Effector memory CD8-positive, alpha-beta T cell (primary cell): ENCODE results near the gene IGF2BP2.
"Not testable (repeated sequence)": the region's sequence is repeated elsewhere in the genome, so short reads cannot be mapped to it uniquely, and the experiment has no call there.

Experiments
- ATAC-seq: fragments of 150-1000 bp; cut with Tn5 transposase; replicated peaks from 2 replicates; pipeline ENCODE4 v1.10.0; 2021; ENCODE audit warnings: mild to moderate bottlenecking, moderate library complexity
- DNase-seq, 3 experiments: peaks; one replicate each; pipeline ENCODE4 v3.0.0; 2021
- H3K27ac Mint-ChIP-seq, 2 donors: one replicate each; pipeline ENCODE4 v1.8.0; 2022; ENCODE audit warnings: mild to moderate bottlenecking in 2 of 2, mixed read lengths in 2 of 2, moderate library complexity in 2 of 2
- H3K27me3 Mint-ChIP-seq, 2 donors: one replicate each; pipeline ENCODE4 v1.8.0; 2022; ENCODE audit warnings: mixed read lengths in 2 of 2
- H3K36me3 Mint-ChIP-seq: one replicate; pipeline ENCODE4 v1.8.0; 2022; ENCODE audit warnings: mild to moderate bottlenecking, moderate library complexity, mixed read lengths; ENCODE audit not compliant: insufficient read depth
- H3K4me1 Mint-ChIP-seq, 2 donors: one replicate each; pipeline ENCODE4 v1.8.0; 2022; ENCODE audit warnings: low read depth in 2 of 2, mixed read lengths in 2 of 2
- H3K4me3 Mint-ChIP-seq, 2 donors: one replicate each; pipeline ENCODE4 v1.8.0; 2022; ENCODE audit warnings: mild to moderate bottlenecking in 2 of 2, mixed read lengths in 2 of 2, moderate library complexity in 2 of 2
- H3K9me3 Mint-ChIP-seq, 2 donors: one replicate each; pipeline ENCODE4 v1.8.0; 2022; ENCODE audit warnings: mixed read lengths in 2 of 2

Gene IGF2BP2

GRCh38 chr3:185786258-185786657 is 38.6 kb downstream of the IGF2BP2 start:
- ATAC-seq, H3K27ac Mint-ChIP-seq, H3K4me3 Mint-ChIP-seq, DNase-seq, H3K9me3 Mint-ChIP-seq, H3K4me1 Mint-ChIP-seq, H3K36me3 Mint-ChIP-seq: not testable (repeated sequence)
- H3K27me3 Mint-ChIP-seq: peaks cover 26 to 56% of the 10 kb centered on the region in 2 donors

GRCh38 chr3:185784317-185784716 is 40.5 kb downstream of the IGF2BP2 start:
- Mint-ChIP-seq H3K27ac (no peak overlapping the region), H3K4me3 (no peak overlapping the region), H3K9me3 (no peaks in the 10 kb centered on the region), H3K27me3 (peaks cover 27 to 47% of the 10 kb centered on the region in 2 donors), H3K36me3 (no peaks in the 10 kb centered on the region), H3K4me1 (no peaks in the 10 kb centered on the region)
- no peak for DNase-seq
- no peak for ATAC-seq

GRCh38 chr3:185781759-185782158 is 43.1 kb downstream of the IGF2BP2 start:
- ATAC-seq (no peak), DNase-seq (no peak)
- Mint-ChIP-seq H3K4me1 (no peaks in the 10 kb centered on the region), H3K27me3 (peaks cover 30 to 50% of the 10 kb centered on the region in 2 donors), H3K36me3 (no peaks in the 10 kb centered on the region), H3K9me3 (no peaks in the 10 kb centered on the region), H3K27ac (no peak overlapping the region), H3K4me3 (no peak overlapping the region)

GRCh38 chr3:185779461-185779860 is 45.4 kb downstream of the IGF2BP2 start:
- Mint-ChIP-seq H3K27ac (no peak overlapping the region), H3K4me3 (no peak overlapping the region), H3K36me3 (no peaks in the 10 kb centered on the region), H3K9me3 (no peaks in the 10 kb centered on the region), H3K4me1 (no peaks in the 10 kb centered on the region), H3K27me3 (peaks cover 29 to 52% of the 10 kb centered on the region in 2 donors)
- no peak for ATAC-seq
- DNase-seq: no peak

GRCh38 chr3:185778821-185779220 is 46.0 kb downstream of the IGF2BP2 start:
- Mint-ChIP-seq H3K9me3 (no peaks in the 10 kb centered on the region), H3K27ac (no peak overlapping the region), H3K27me3 (peaks cover 26 to 52% of the 10 kb centered on the region in 2 donors), H3K4me1 (no peaks in the 10 kb centered on the region), H3K4me3 (no peak overlapping the region), H3K36me3 (no peaks in the 10 kb centered on the region)
- DNase-seq (no peak), ATAC-seq (no peak)

GRCh38 chr3:185778094-185778493 is 46.7 kb downstream of the IGF2BP2 start:
- no peaks in the 10 kb centered on the region for H3K36me3 Mint-ChIP-seq
- ATAC-seq: no peak
- H3K4me1 Mint-ChIP-seq: no peaks in the 10 kb centered on the region
- H3K27me3 Mint-ChIP-seq: peaks cover 27 to 56% of the 10 kb centered on the region in 2 donors
- no peaks in the 10 kb centered on the region for H3K9me3 Mint-ChIP-seq
- no peak overlapping the region for H3K4me3 Mint-ChIP-seq
- H3K27ac Mint-ChIP-seq: no peak overlapping the region
- DNase-seq: no peak

GRCh38 chr3:185770109-185770508 is 54.7 kb downstream of the IGF2BP2 start:
- H3K27ac Mint-ChIP-seq: no peak overlapping the region
- no peak for DNase-seq
- H3K4me1 Mint-ChIP-seq: peaks cover 0 to 3% of the 10 kb centered on the region in 2 donors
- no peak for ATAC-seq
- H3K4me3 Mint-ChIP-seq: no peak overlapping the region
- no peaks in the 10 kb centered on the region for H3K36me3 Mint-ChIP-seq
- no peaks in the 10 kb centered on the region for H3K9me3 Mint-ChIP-seq
- peaks cover 27 to 57% of the 10 kb centered on the region in 2 donors for H3K27me3 Mint-ChIP-seq

GRCh38 chr3:185768578-185768982 is 56.3 kb downstream of the IGF2BP2 start:
- H3K4me1 Mint-ChIP-seq, H3K36me3 Mint-ChIP-seq, H3K27ac Mint-ChIP-seq, H3K4me3 Mint-ChIP-seq, H3K9me3 Mint-ChIP-seq: not testable (repeated sequence)
- H3K27me3 Mint-ChIP-seq: peaks cover 38 to 63% of the 10 kb centered on the region in 2 donors
- ATAC-seq: peak; percentile 41
- peak; percentile 28 to 41 (median 36) for DNase-seq

GRCh38 chr3:185767002-185767688 is 57.7 kb downstream of the IGF2BP2 start:
- DNase-seq: no peak
- no peak for ATAC-seq
- peaks cover 41 to 58% of the 10 kb centered on the region in 2 donors for H3K27me3 Mint-ChIP-seq
- no peak overlapping the region for H3K27ac Mint-ChIP-seq
- H3K4me3 Mint-ChIP-seq: no peak overlapping the region
- no peaks in the 10 kb centered on the region for H3K36me3 Mint-ChIP-seq
- peaks cover 0 to 3% of the 10 kb centered on the region in 2 donors for H3K4me1 Mint-ChIP-seq
- no peaks in the 10 kb centered on the region for H3K9me3 Mint-ChIP-seq

- H3K27ac Mint-ChIP-seq: no peak overlapping the region
- no peaks in the 10 kb centered on the region for H3K36me3 Mint-ChIP-seq
- H3K9me3 Mint-ChIP-seq: no peaks in the 10 kb centered on the region
- peaks cover 48 to 64% of the 10 kb centered on the region in 2 donors for H3K27me3 Mint-ChIP-seq
- H3K4me3 Mint-ChIP-seq: no peak overlapping the region
- DNase-seq: no peak
- no peak for ATAC-seq
- peaks cover 0 to 3% of the 10 kb centered on the region in 2 donors for H3K4me1 Mint-ChIP-seq
These were observed 58.4 kb downstream of the IGF2BP2 start for GRCh38 chr3:185766329-185767001.

GRCh38 chr3:185764980-185765370 is 59.9 kb downstream of the IGF2BP2 start:
- Mint-ChIP-seq H3K4me1 (peaks cover 0 to 3% of the 10 kb centered on the region in 2 donors), H3K27ac (no peak overlapping the region), H3K9me3 (no peaks in the 10 kb centered on the region), H3K4me3 (no peak overlapping the region), H3K27me3 (peaks cover 60 to 74% of the 10 kb centered on the region in 2 donors), H3K36me3 (no peaks in the 10 kb centered on the region)
- DNase-seq (no peak), ATAC-seq (no peak)

GRCh38 chr3:185764163-185764979 is 60.5 kb downstream of the IGF2BP2 start:
- DNase-seq (no peak), ATAC-seq (no peak)
- peaks cover 0 to 3% of the 10 kb centered on the region in 2 donors for H3K4me1 Mint-ChIP-seq
- no peaks in the 10 kb centered on the region for H3K9me3 Mint-ChIP-seq
- peaks cover 58 to 71% of the 10 kb centered on the region in 2 donors for H3K27me3 Mint-ChIP-seq
- no peak overlapping the region for H3K27ac Mint-ChIP-seq
- H3K36me3 Mint-ChIP-seq: no peaks in the 10 kb centered on the region
- no peak overlapping the region for H3K4me3 Mint-ChIP-seq

- peaks cover 0 to under 1% of the 10 kb centered on the region in 2 donors for H3K4me1 Mint-ChIP-seq
These were observed 61.4 kb downstream of the IGF2BP2 start for GRCh38 chr3:185763347-185764005.

More at GRCh38 chr3:185763347-185764005, 61.4 kb downstream of the IGF2BP2 start:
- DNase-seq (no peak), ATAC-seq (no peak)
- no peaks in the 10 kb centered on the region for H3K9me3 Mint-ChIP-seq
- no peaks in the 10 kb centered on the region for H3K36me3 Mint-ChIP-seq
- no peak overlapping the region for H3K27ac Mint-ChIP-seq
- H3K27me3 Mint-ChIP-seq: peaks cover 60 to 73% of the 10 kb centered on the region in 2 donors
- no peak overlapping the region for H3K4me3 Mint-ChIP-seq
